Activated CD4-positive, alpha-beta T cell treated with anti-CD3 and anti-CD28 coated beads for 48 hours (primary cell): ENCODE data around the gene NCOR1.

ENCODE experiments used
- DNase-seq: peaks from one replicate; pipeline ENCODE4 v3.0.0-alpha.2; 2020

The NCOR1 gene

DNA sequence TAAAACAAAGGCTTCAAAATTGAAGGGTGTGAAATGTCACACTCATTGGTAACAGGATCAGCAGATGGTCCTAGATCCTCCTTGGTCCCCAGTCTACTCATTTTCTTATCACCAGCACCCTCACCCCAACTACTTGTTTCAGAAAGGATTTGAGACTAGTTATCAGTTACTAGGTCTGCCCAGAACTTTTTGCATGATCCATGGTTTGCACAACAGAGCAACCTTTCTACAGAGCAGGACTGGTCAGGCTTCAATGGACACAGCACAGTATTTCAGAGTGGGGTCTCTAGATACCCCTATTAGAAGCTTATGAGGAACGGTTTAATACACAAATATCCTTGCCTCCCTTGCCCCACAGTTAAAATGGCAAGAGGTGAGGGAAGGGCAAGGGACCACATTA, 190.1 kb downstream of the NCOR1 start:
- DNase-seq = no peak

DNA sequence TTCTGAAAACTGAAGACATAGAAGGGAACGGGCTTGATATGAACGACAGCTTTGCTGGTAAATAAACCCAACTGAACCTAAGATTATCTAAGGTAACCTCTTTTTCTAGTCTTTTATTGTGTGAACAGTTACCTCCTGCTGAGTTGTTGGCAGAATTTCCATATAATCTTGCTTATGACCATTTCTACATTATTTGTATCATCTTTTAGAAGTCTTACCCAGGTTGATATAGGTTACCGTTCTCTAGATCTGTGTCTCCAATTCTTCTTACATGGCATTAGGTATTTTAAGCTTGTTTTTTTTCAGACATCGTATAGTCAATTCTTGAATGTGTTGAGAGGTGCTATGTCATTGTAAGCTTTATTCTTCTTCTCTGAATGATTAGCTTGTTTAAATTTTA, 191.5 kb downstream of the NCOR1 start:
- DNase-seq = no peak

DNA sequence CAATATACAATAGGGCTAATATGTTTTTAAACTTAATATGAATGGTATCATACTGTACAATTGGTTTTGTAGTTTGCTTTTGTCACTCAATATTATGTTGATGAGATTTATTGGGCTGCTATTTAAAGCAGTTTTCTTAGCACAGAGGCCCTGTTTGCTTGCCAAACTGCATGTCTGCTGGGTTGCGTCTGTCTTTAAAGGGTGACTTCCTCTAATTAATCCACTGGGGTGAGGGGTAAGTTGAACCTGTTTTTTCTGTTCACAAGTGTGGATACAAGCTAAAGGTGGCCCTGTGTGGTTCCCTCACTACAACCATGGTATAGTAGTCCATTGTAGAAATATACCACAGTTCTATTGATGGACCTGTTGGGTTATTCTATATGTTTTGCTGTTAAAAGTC, 196.0 kb downstream of the NCOR1 start:
- no peak for DNase-seq

DNA sequence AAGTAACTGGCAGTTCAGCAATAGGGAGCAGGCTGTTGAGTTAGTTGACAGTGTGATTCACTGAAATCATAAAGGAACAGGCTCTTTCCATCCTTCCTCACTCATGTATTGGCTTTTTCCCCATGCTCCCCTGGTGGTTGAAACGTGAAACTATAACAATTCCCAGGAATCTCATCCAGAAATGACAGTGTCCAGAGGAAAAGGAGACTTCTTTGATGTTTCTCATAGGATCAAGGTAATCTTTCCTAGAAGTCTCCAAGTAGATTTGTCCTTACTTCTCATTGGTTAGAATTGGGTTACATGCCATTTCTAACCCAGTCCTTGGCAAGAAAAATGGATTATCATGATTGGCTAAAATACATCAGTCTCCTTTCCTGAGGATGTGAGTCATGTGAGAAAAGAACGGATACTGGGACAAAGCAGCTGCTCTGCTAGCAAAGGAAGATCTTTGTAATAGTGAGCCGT, 201.4 kb downstream of the NCOR1 start:
- no peak for DNase-seq

DNA sequence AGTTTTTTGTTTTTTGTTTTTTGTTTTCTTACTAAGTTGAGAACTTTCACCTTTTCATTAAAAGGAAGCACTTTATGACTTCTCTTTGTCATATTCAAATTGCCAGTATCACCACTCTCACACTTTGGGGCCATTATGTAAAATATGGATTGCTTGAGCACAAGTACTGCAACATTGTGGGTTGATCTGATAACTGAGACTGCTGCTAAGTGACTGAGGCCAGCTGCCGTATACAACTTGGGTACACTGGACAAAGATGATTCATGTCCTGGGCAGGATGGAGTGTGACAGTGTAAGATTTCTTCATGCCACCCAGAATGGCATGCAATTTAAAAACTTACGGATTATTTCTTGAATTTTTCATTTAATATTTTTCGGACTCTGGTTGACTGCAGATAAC, 207.9 kb downstream of the NCOR1 start:
- DNase-seq = peak; percentile 14

DNA sequence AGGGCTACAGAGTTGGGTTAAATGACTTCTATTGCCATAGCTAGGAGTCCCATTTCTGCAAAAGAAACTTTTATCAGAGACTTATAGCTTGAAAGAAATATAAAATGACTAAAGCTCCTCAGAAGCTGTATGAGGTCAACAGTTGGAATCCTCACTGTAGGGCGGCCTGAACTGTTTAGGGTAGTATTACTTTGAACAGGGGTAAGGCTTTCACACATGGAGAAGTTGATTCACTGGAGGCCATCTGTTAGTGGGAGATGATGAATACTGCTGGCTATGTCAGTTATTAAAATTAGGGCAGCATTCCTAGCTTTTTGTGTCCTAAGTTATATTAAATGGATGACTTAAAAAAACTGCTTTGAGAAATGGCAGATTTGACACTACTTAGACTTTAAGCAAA, 209.7 kb downstream of the NCOR1 start:
- no peak for DNase-seq

DNA sequence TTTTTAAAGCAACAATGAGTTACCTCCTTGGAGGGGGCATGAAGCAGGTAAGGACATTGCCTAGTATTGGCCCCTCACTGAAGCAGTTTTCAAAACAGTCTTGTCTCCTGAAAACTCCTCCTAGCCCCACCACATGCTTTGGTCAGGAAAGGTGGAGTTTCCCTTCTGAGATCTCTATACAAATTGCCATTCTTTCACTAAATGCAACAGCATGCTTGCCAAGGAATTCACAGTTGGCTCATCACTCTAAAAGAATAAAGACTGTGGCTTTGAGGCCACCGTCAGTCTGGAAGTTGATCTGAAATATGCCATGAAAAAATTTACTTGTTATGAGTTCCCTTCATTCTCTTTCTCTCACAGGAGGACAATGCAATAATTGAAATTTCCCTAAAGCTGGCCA, 211.5 kb downstream of the NCOR1 start:
- no peak for DNase-seq

DNA sequence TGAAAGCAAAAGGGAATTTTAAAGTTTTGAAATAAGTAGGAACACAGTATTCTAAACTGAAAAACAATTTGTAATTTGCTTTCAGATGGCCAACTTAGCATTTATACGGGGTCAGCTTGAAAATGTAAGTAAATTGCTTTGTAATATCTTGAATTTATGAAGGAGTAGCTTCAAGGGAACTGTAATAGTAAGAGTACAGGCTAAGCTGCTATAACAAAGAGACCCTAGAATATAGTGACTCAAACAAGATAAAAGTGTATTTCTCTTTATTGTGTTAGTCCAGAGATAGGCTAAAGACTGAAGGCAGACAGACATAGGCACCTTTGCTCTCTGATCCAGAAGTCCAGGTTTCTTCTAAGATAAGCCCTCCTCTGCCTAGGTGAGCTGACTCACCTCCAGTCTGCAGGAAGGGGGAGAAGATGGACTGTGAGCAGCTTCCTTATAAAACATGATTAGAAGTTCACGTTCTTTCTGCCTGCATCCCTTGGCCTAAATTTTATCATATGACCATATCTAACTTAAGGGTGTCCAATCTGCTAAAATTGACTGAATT, 212.6 kb downstream of the NCOR1 start:
- no peak for DNase-seq

DNA sequence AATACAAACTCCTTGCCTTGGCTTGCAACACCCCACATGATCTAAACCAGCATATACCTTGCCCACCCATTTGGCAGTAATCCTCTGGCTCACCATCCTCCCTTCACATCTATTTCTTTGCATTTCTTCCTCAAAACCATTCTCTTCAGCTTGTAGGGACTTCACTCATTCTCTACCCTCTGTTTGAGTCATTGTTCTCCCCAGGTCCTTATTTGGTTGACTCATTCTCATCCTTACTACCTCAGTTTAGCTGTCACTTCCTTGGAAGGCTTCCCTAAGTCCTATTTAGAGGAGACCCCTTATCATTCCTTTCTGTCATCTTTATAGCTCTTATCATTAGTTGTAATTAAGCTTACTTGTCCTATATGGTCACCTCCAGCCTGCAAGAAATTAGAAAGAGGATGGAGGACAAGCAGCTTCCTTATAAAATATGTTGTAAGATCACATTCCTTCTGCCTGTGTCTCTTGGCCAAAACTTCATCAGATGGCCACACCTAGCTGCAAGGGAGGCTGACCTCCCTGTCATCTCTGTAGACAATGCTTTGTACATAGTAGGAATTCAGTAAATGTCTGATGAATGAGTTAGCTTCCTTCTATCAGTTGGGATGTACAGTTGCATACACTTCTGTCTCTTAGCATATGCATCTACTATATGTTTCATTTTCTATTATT, 214.0 kb downstream of the NCOR1 start:
- no peak for DNase-seq

DNA sequence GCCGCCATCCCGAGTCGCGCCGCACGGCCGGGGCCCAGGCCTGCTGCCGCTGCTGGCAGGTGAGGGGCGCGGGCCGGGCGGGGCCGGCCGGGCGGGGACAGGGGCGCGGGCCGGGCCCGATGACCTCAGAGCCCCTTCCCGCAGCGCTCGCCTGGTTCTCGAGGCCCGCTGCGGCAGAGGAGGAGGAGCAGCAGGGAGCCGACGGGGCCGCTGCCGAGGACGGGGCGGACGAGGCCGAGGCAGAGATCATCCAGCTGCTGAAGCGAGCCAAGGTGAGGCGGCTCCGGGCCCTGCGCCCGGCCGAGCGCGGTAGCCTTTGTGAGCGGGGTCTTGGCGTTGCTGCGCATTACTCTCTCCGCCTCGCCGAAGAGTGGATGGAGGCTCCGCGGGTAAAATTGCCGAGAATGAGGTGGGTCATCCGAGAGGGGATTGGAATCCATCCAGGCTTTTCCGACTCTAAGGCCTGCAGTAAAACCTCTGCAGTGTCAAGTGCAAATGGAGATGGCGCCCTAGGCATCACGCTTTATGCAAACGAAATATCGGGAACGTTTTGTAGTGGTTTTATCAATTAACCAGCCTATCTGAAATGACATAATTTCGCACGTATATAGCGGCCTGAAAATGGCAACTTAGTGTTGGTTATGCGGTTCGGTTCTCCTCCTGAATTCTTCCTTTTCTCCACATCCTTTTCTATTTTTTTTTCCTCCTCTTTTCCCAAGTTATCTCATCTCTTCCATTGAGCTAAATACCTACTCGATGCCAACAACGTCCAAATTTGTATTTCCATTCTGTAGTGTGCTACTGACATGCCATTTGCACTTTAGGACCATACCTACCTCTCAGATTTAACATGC, 215.1 kb downstream of the NCOR1 start:
- peak; percentile 52 for DNase-seq

DNA sequence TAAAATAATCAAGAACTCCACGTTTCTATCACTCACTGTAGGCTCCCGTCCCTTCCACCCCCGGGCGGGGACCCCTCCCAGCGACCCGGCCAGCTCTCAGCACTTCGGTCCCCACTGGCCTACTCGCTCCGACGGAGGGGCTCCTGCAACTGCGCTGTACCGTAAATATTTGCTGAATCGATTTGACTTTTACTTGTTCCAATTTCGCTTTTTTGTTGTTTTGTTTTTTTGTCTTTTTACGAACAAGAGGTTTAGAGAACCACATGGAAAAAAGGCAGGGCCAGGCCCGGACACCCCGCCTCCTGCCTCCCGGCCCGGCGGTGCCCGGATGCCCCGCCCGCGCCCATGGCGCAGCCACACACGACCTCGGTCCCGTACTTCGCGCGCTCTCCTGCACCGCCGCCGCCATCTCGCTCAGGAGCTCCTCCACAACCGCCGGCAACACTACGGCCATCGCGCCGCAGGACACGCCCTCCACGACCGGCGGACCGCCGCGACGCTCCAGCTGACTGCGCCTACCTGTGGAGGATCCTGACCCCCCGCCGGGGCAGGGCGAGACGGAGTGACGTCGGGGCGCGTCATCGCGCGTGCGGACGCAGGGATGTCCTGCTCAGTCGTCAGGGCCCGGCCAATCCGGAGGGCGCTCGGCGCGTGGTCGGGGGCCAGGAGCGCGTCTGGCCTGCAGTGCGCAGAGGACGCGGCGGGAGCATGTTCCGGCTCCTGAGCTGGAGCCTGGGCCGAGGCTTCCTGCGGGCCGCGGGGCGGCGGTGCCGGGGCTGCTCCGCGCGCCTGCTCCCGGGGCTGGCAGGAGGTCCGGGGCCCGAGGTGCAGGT, 216.0 kb downstream of the NCOR1 start, which contains the start of the genes TTC19 and ZSWIM7:
Gene TTC19, plus strand, starts transcription at position 684 of the 833 bp plus-strand sequence. Its CDS starts 25 bp downstream, at position 709.
Gene ZSWIM7, minus strand, starts transcription at position 564 of the 833 bp plus-strand sequence. Its CDS starts 110 bp downstream, at position 454.
- DNase-seq = peak; percentile 96

DNA sequence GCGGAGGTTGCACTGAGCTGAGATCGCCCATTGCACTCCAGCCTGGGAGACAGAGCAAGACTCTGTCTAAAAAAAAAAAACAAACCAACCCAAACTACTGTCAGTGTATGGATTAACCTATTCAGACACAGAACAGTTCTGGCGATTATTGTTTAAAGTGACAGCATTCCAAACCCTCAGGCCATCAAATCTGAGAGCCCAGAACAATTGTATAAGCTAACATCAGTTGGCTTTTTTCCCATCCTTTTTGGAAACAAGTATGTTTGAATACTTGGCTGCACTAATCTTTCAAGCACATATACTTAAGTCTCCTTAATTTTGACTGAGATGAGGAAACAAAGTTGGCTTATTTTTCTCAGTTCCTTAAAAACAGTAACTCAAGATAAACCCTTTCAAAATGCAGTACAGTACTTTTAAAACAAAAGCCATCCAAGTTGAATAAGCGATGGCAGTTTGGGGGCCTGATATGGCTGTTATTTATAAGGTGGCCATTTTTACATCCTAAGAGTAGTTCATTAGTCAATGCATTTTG, 217.2 kb downstream of the NCOR1 start:
- DNase-seq = no peak

DNA sequence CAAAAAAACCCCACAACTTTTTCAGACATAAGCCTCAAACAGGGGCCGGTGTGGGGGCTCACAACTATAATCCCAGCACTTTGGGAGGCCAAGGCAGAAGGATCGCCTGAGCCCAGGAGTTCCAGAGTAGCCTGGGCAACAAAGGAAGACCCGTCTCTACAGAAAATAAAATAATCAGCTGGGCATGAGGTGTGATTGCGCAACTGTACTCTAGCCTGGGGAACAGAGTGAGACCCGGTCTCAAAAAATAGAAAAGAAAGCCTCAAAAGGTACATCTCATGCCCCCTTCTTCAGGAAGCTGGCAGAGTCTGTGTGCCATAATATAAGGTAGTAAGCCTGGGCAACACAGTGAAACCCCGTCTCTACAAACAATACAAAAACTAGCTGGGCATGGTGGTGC, 219.0 kb downstream of the NCOR1 start:
- no peak for DNase-seq

DNA sequence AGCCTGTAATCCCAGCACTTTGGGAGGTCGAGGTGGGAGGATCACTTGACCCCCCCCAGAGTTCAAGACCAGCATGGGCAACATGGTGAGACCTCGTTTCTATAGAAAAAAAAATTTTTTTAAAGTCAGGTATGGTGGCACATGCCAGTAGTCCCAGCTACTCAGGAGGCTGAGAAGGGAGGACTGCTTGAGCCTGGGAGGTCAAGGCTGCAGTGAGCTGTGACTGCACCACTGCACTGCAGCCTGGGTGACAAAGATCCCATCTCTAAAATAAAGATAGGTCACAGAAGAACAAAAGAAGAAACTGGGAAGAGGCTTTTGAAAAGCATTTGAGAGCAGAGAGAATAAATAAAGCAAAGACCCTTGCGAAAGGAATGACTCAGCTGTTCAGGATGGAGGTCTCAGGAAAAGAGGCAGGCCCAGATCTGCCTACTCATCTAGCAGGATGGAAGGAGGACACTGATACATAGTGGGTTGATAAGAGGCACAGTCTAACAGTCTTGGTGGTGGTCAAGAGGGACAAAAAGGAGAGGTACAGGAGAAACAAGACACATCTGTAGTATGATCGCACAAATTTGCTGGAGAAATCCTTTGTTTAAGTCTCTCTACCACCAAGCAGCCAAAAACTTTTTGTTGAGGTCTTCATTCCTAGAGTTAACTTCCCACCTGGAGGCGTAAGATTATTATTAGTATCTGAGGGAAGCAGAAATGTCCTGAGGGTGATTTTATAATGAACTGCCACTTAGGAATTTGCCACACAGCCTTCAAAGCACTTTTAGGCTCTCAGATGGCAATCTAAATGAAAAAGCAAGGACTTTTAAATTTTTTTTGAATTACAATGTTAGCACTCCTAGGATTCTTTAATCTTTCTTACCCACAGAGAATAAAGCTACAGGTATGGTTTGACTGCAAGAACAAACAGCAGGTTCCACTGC, 233.4 kb downstream of the NCOR1 start:
- no peak for DNase-seq

DNA sequence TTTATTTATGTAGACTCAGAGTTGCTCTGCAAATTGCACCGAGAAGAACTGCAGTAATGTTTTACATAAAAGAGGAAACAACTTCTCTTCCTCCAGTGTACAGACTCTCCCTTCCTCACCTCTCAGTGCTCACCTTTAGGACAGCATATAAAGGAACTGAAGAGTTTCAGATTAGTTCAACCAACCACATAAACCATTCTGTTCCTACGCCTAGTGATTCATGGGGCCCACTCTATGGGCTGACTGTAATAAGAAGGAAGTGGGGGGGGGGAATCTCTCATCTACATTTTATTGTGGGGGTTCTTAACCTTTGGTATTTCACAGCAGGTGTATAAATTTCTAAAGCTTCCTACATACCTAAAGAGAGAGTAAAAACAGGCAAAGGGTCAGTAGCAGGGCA, 234.1 kb downstream of the NCOR1 start:
- DNase-seq = peak; percentile 46
